HepG2 (cell line): ENCODE data around the gene PKD2L2. TPM values are rescaled to one million over a fixed set of nuclear protein-coding genes. Genes with fewer than 3 reads are reported as not detected.
A peak's percentile ranks its signal among the peaks of the same experiment; 100 is the strongest.

Experiments used
- AKNA ChIP-seq: sonication (generic); formaldehyde crosslinking; IDR thresholded peaks from 2 replicates; pipeline ENCODE4 v1.4.0; 2020; ENCODE audit warnings: missing genetic modification reagents, borderline replicate concordance
- DMTF1 ChIP-seq: sonication (generic); formaldehyde crosslinking; IDR thresholded peaks from 2 replicates; pipeline ENCODE4 v1.4.0; 2020; ENCODE audit warnings: mild to moderate bottlenecking, missing genetic modification reagents
- FOXA1 ChIP-seq, 2 experiments: fragments of 450-650 bp in 1 of 2; sonication (generic) in 1 of 2; formaldehyde crosslinking in 1 of 2; IDR thresholded peaks; 2 replicates each; pipeline versions ENCODE4 v1.4.0 to v1.6.1; 2016 to 2020; ENCODE audit warnings: missing genetic modification reagents in 1 of 2
- NFYC ChIP-seq: IDR thresholded peaks from 2 replicates; pipeline ENCODE4 v1.6.1; 2016; ENCODE audit warnings: missing genetic modification reagents, missing compliant biosample characterization
- PAWR ChIP-seq: sonication (generic); formaldehyde crosslinking; IDR thresholded peaks from 2 replicates; pipeline ENCODE4 v1.4.0; 2020; ENCODE audit warnings: missing genetic modification reagents, mild to moderate bottlenecking, borderline replicate concordance
- PTBP1 ChIP-seq: fragments of 200-400 bp; formaldehyde crosslinking; IDR thresholded peaks from 2 replicates; pipeline ENCODE4 v1.6.1; 2018; ENCODE audit warnings: low read length, low read depth; ENCODE audit not compliant: poor library complexity, severe bottlenecking
- SP140L ChIP-seq: sonication (generic); formaldehyde crosslinking; IDR thresholded peaks from 2 replicates; pipeline ENCODE4 v1.4.0; 2020; ENCODE audit warnings: missing genetic modification reagents, borderline replicate concordance
- ZFYVE20 ChIP-seq: sonication (generic); formaldehyde crosslinking; IDR thresholded peaks from 2 replicates; pipeline ENCODE4 v1.8.0; 2023; ENCODE audit warnings: low read depth, mild to moderate bottlenecking, moderate library complexity, missing genetic modification reagents, borderline replicate concordance
- ZNF253 ChIP-seq: sonication (generic); formaldehyde crosslinking; IDR thresholded peaks from 2 replicates; pipeline ENCODE4 v1.8.0; 2022; ENCODE audit warnings: mild to moderate bottlenecking, missing genetic modification reagents, borderline replicate concordance
- ZNF839 ChIP-seq: sonication (generic); formaldehyde crosslinking; IDR thresholded peaks from 2 replicates; pipeline ENCODE4 v1.4.0; 2020; ENCODE audit warnings: missing genetic modification reagents, mild to moderate bottlenecking, borderline replicate concordance
- polyA plus RNA-seq, 8 experiments: library from polyadenylated mRNA; depleted of rRNA in 3 of 8; stranded (reverse) in 7 of 8; unstranded in 1 of 8; fragments of >200 nt; fragmentation: Illumina TruSeq in 4 of 8; extraction: Trizol in 4 of 8; gene quantifications; 2 replicates each; pipeline versions ENCODE4 v1.2.1 to v1.2.3, GENCODE V29; 2011 to 2016; ENCODE audit warnings: low read depth in 4 of 8, missing spikeins in 1 of 8, mixed read lengths in 1 of 8; ENCODE audit not compliant: insufficient read depth in 1 of 8
- total RNA-seq, 5 experiments: library from RNA; depleted of rRNA; stranded (reverse); fragments of >200 nt; fragmentation: Illumina TruSeq; extraction: Trizol; gene quantifications; 2 replicates each; pipeline ENCODE4 v1.2.3, GENCODE V29; 2016; ENCODE audit warnings: low read depth in 1 of 5
- TF ChIP-seq, protein P1 (sequence below): fragments of 450-650 bp; IDR thresholded peaks from 2 replicates; pipeline ENCODE4 v1.6.1; 2017
- TF ChIP-seq, protein P2 (sequence below): sonication (generic); formaldehyde crosslinking; IDR thresholded peaks from 2 replicates; pipeline ENCODE4 v1.5.0; 2020; ENCODE audit warnings: mild to moderate bottlenecking, missing genetic modification reagents
- TF ChIP-seq, protein P3 (sequence below): sonication (generic); formaldehyde crosslinking; conservative IDR thresholded peaks from 2 replicates; pipeline ENCODE4 v1.4.0; 2020; ENCODE audit warnings: missing genetic modification reagents

PKD2L2 gene
- total and polyA plus RNA-seq, 2 of the 13 experiments (the other 11 are each of a cell fraction or from before 2014, with no cell fraction given), result not detected

- TF ChIP-seq, protein P1, sequence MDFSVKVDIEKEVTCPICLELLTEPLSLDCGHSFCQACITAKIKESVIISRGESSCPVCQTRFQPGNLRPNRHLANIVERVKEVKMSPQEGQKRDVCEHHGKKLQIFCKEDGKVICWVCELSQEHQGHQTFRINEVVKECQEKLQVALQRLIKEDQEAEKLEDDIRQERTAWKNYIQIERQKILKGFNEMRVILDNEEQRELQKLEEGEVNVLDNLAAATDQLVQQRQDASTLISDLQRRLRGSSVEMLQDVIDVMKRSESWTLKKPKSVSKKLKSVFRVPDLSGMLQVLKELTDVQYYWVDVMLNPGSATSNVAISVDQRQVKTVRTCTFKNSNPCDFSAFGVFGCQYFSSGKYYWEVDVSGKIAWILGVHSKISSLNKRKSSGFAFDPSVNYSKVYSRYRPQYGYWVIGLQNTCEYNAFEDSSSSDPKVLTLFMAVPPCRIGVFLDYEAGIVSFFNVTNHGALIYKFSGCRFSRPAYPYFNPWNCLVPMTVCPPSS, result no peak
- TF ChIP-seq AKNA (CRISPR knock-in tag) (no peak), ZNF253 (CRISPR knock-in tag) (no peak), DMTF1 (CRISPR knock-in tag) (no peak), ZNF839 (CRISPR knock-in tag) (no peak), PAWR (CRISPR knock-in tag) (no peak), PTBP1 (no peak), ZFYVE20 (CRISPR knock-in tag) (no peak), SP140L (CRISPR knock-in tag) (no peak), NFYC (CRISPR knock-in tag) (no peak), FOXA1 (IDR thresholded peaks at IDR 0.05) (no peak), FOXA1 (CRISPR knock-in tag; IDR thresholded peaks at IDR 0.05) (peak; percentile 53; the same call in 1 of the 2 replicates)
- TF ChIP-seq, protein P2, sequence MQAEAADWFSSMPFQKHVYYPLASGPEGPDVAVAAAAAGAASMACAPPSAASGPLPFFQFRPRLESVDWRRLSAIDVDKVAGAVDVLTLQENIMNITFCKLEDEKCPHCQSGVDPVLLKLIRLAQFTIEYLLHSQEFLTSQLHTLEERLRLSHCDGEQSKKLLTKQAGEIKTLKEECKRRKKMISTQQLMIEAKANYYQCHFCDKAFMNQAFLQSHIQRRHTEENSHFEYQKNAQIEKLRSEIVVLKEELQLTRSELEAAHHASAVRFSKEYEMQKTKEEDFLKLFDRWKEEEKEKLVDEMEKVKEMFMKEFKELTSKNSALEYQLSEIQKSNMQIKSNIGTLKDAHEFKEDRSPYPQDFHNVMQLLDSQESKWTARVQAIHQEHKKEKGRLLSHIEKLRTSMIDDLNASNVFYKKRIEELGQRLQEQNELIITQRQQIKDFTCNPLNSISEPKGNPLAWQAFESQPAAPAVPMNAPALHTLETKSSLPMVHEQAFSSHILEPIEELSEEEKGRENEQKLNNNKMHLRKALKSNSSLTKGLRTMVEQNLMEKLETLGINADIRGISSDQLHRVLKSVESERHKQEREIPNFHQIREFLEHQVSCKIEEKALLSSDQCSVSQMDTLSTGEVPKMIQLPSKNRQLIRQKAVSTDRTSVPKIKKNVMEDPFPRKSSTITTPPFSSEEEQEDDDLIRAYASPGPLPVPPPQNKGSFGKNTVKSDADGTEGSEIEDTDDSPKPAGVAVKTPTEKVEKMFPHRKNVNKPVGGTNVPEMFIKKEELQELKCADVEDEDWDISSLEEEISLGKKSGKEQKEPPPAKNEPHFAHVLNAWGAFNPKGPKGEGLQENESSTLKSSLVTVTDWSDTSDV (CRISPR knock-in tag), result no peak
- TF ChIP-seq, protein P3, sequence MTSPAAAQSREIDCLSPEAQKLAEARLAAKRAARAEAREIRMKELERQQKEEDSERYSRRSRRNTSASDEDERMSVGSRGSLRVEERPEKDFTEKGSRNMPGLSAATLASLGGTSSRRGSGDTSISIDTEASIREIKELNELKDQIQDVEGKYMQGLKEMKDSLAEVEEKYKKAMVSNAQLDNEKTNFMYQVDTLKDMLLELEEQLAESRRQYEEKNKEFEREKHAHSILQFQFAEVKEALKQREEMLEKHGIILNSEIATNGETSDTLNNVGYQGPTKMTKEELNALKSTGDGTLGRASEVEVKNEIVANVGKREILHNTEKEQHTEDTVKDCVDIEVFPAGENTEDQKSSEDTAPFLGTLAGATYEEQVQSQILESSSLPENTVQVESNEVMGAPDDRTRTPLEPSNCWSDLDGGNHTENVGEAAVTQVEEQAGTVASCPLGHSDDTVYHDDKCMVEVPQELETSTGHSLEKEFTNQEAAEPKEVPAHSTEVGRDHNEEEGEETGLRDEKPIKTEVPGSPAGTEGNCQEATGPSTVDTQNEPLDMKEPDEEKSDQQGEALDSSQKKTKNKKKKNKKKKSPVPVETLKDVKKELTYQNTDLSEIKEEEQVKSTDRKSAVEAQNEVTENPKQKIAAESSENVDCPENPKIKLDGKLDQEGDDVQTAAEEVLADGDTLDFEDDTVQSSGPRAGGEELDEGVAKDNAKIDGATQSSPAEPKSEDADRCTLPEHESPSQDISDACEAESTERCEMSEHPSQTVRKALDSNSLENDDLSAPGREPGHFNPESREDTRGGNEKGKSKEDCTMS, result no peak
These were observed 12.0 kb downstream of the PKD2L2 start (continued) for GRCh38 chr5:137901011-137901817.
